ENCODE results near the gene PRUNE2.

Gene PRUNE2

GRCh38 chr9:76572151-76572550 is 333.8 kb downstream of the PRUNE2 start:
- H3K9ac ChIP-seq (ENCODE audit: low read depth, low read length): no peak overlapping the region
- H3K36me3 ChIP-seq (ENCODE audit: insufficient read depth, low read length): no peaks in the 10 kb centered on the region
- no peak overlapping the region for H3K4me2 ChIP-seq (ENCODE audit: insufficient read depth, low read length)
- no peak overlapping the region for H2AFZ ChIP-seq (ENCODE audit: low read depth, low read length)
- H4K20me1 ChIP-seq (ENCODE audit: insufficient read depth, low read length): no peaks in the 10 kb centered on the region
- ATAC-seq (ENCODE audit: insufficient read depth, low read depth) (no peak), DNase-seq (no peak)
- H3K27ac ChIP-seq (ENCODE audit: low read length): no peak overlapping the region
- H3K27me3 ChIP-seq (ENCODE audit: insufficient read depth, low read length, poor library complexity): no peaks in the 10 kb centered on the region
- no peaks in the 10 kb centered on the region for H3K9me3 ChIP-seq (ENCODE audit: insufficient read depth, low read length, severe bottlenecking)
- no peaks in the 10 kb centered on the region for H3K79me2 ChIP-seq (ENCODE audit: insufficient read depth, low read length)
- TF ChIP-seq EZH2 (IDR thresholded peaks at IDR 0.05; ENCODE audit: borderline replicate concordance, low read depth, low read length, severe bottlenecking): no peak
- TF ChIP-seq CTCF (IDR thresholded peaks at IDR 0.05; ENCODE audit: borderline replicate concordance, extremely low read depth, low read length, poor library complexity, severe bottlenecking): no peak
- H3K4me3 ChIP-seq (ENCODE audit: low read depth in 1 of 2, low read length in 2 of 2): no peak overlapping the region
- H3K4me1 ChIP-seq (ENCODE audit: insufficient read depth, low read length): no peaks in the 10 kb centered on the region

GRCh38 chr9:76571743-76572146 is 334.2 kb downstream of the PRUNE2 start:
- no peak overlapping the region for H2AFZ ChIP-seq (ENCODE audit: low read depth, low read length)
- no peak overlapping the region for H3K4me3 ChIP-seq (ENCODE audit: low read depth in 1 of 2, low read length in 2 of 2)
- no peak overlapping the region for H3K9ac ChIP-seq (ENCODE audit: low read depth, low read length)
- ATAC-seq (ENCODE audit: insufficient read depth, low read depth) (no peak), DNase-seq (no peak)
- no peaks in the 10 kb centered on the region for H3K27me3 ChIP-seq (ENCODE audit: insufficient read depth, low read length, poor library complexity)
- no peaks in the 10 kb centered on the region for H3K9me3 ChIP-seq (ENCODE audit: insufficient read depth, low read length, severe bottlenecking)
- no peaks in the 10 kb centered on the region for H4K20me1 ChIP-seq (ENCODE audit: insufficient read depth, low read length)
- H3K4me1 ChIP-seq (ENCODE audit: insufficient read depth, low read length): no peaks in the 10 kb centered on the region
- TF ChIP-seq CTCF (IDR thresholded peaks at IDR 0.05; ENCODE audit: borderline replicate concordance, extremely low read depth, low read length, poor library complexity, severe bottlenecking) (no peak), EZH2 (IDR thresholded peaks at IDR 0.05; ENCODE audit: borderline replicate concordance, low read depth, low read length, severe bottlenecking) (no peak)
- no peak overlapping the region for H3K4me2 ChIP-seq (ENCODE audit: insufficient read depth, low read length)
- no peak overlapping the region for H3K27ac ChIP-seq (ENCODE audit: low read length)
- H3K36me3 ChIP-seq (ENCODE audit: insufficient read depth, low read length): no peaks in the 10 kb centered on the region
- no peaks in the 10 kb centered on the region for H3K79me2 ChIP-seq (ENCODE audit: insufficient read depth, low read length)

GRCh38 chr9:76571288-76571687 is 334.6 kb downstream of the PRUNE2 start:
- no peak overlapping the region for H2AFZ ChIP-seq (ENCODE audit: low read depth, low read length)
- H3K4me1 ChIP-seq (ENCODE audit: insufficient read depth, low read length): no peaks in the 10 kb centered on the region
- H4K20me1 ChIP-seq (ENCODE audit: insufficient read depth, low read length): no peaks in the 10 kb centered on the region
- no peaks in the 10 kb centered on the region for H3K36me3 ChIP-seq (ENCODE audit: insufficient read depth, low read length)
- no peak overlapping the region for H3K9ac ChIP-seq (ENCODE audit: low read depth, low read length)
- H3K27me3 ChIP-seq (ENCODE audit: insufficient read depth, low read length, poor library complexity): no peaks in the 10 kb centered on the region
- DNase-seq (no peak), ATAC-seq (ENCODE audit: insufficient read depth, low read depth) (no peak)
- TF ChIP-seq CTCF (IDR thresholded peaks at IDR 0.05; ENCODE audit: borderline replicate concordance, extremely low read depth, low read length, poor library complexity, severe bottlenecking): no peak
- no peak for TF ChIP-seq EZH2 (IDR thresholded peaks at IDR 0.05; ENCODE audit: borderline replicate concordance, low read depth, low read length, severe bottlenecking)
- no peak overlapping the region for H3K4me2 ChIP-seq (ENCODE audit: insufficient read depth, low read length)
- no peak overlapping the region for H3K27ac ChIP-seq (ENCODE audit: low read length)
- no peaks in the 10 kb centered on the region for H3K9me3 ChIP-seq (ENCODE audit: insufficient read depth, low read length, severe bottlenecking)
- H3K79me2 ChIP-seq (ENCODE audit: insufficient read depth, low read length): no peaks in the 10 kb centered on the region
- no peak overlapping the region for H3K4me3 ChIP-seq (ENCODE audit: low read depth in 1 of 2, low read length in 2 of 2)

GRCh38 chr9:76570826-76571225 is 335.1 kb downstream of the PRUNE2 start:
- H3K27me3 ChIP-seq (ENCODE audit: insufficient read depth, low read length, poor library complexity): no peaks in the 10 kb centered on the region
- H3K27ac ChIP-seq (ENCODE audit: low read length): no peak overlapping the region
- no peaks in the 10 kb centered on the region for H3K36me3 ChIP-seq (ENCODE audit: insufficient read depth, low read length)
- H3K4me1 ChIP-seq (ENCODE audit: insufficient read depth, low read length): no peaks in the 10 kb centered on the region
- no peaks in the 10 kb centered on the region for H3K79me2 ChIP-seq (ENCODE audit: insufficient read depth, low read length)
- DNase-seq (no peak), ATAC-seq (ENCODE audit: insufficient read depth, low read depth) (no peak)
- H2AFZ ChIP-seq (ENCODE audit: low read depth, low read length): no peak overlapping the region
- H3K9ac ChIP-seq (ENCODE audit: low read depth, low read length): no peak overlapping the region
- H4K20me1 ChIP-seq (ENCODE audit: insufficient read depth, low read length): no peaks in the 10 kb centered on the region
- TF ChIP-seq EZH2 (IDR thresholded peaks at IDR 0.05; ENCODE audit: borderline replicate concordance, low read depth, low read length, severe bottlenecking): no peak
- no peak for TF ChIP-seq CTCF (IDR thresholded peaks at IDR 0.05; ENCODE audit: borderline replicate concordance, extremely low read depth, low read length, poor library complexity, severe bottlenecking)
- H3K9me3 ChIP-seq (ENCODE audit: insufficient read depth, low read length, severe bottlenecking): no peaks in the 10 kb centered on the region
- no peak overlapping the region for H3K4me2 ChIP-seq (ENCODE audit: insufficient read depth, low read length)
- no peak overlapping the region for H3K4me3 ChIP-seq (ENCODE audit: low read depth in 1 of 2, low read length in 2 of 2)
